ENCODE measurements around the gene SPAAR. TPM values are rescaled to one million over a fixed set of nuclear protein-coding genes. Genes with fewer than 3 reads are reported as not detected.

SPAAR gene
- total and polyA plus RNA-seq, 9 of the 15 experiments (the other 6 are each of a cell fraction or from before 2014, with no cell fraction given) = not detected

DNA sequence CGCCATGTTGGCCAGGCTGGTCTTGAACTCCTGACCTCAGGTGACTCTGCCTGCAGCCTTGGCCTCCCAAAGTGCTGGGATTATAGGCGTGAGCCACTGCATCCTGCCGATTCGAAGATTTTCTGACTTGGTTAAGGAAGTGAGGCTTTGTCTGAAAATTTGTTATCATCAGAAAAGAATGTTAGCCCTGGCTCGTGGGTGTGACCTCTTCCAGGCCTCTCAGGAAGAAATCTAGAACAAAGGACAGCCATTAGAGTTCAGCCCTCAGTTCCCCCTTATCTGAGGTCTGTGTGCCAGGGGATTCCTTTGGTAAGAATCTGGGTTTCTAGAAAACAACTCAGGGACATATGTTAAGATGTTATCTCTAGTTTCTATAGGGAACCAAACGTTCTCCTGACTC lies 42.4 kb downstream of the SPAAR start:
- TF ChIP-seq ERF (CRISPR knock-in tag; IDR thresholded peaks at IDR 0.05) = no peak
- no peak for TF ChIP-seq BHLHE40 (IDR thresholded peaks at IDR 0.05; ENCODE audit: low read length)
- TF ChIP-seq HDAC3 (IDR thresholded peaks at IDR 0.05; ENCODE audit: borderline replicate concordance, partially characterized antibody) = no peak
- TF ChIP-seq, protein P1, sequence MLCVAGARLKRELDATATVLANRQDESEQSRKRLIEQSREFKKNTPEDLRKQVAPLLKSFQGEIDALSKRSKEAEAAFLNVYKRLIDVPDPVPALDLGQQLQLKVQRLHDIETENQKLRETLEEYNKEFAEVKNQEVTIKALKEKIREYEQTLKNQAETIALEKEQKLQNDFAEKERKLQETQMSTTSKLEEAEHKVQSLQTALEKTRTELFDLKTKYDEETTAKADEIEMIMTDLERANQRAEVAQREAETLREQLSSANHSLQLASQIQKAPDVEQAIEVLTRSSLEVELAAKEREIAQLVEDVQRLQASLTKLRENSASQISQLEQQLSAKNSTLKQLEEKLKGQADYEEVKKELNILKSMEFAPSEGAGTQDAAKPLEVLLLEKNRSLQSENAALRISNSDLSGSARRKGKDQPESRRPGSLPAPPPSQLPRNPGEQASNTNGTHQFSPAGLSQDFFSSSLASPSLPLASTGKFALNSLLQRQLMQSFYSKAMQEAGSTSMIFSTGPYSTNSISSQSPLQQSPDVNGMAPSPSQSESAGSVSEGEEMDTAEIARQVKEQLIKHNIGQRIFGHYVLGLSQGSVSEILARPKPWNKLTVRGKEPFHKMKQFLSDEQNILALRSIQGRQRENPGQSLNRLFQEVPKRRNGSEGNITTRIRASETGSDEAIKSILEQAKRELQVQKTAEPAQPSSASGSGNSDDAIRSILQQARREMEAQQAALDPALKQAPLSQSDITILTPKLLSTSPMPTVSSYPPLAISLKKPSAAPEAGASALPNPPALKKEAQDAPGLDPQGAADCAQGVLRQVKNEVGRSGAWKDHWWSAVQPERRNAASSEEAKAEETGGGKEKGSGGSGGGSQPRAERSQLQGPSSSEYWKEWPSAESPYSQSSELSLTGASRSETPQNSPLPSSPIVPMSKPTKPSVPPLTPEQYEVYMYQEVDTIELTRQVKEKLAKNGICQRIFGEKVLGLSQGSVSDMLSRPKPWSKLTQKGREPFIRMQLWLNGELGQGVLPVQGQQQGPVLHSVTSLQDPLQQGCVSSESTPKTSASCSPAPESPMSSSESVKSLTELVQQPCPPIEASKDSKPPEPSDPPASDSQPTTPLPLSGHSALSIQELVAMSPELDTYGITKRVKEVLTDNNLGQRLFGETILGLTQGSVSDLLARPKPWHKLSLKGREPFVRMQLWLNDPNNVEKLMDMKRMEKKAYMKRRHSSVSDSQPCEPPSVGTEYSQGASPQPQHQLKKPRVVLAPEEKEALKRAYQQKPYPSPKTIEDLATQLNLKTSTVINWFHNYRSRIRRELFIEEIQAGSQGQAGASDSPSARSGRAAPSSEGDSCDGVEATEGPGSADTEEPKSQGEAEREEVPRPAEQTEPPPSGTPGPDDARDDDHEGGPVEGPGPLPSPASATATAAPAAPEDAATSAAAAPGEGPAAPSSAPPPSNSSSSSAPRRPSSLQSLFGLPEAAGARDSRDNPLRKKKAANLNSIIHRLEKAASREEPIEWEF (CRISPR knock-in tag; IDR thresholded peaks at IDR 0.05) = no peak
- TF ChIP-seq USF1 (CRISPR knock-in tag; IDR thresholded peaks at IDR 0.05) = no peak
- no peak for TF ChIP-seq SMARCB1 (IDR thresholded peaks at IDR 0.05; ENCODE audit: insufficient read length, low read depth)
- no peak overlapping the region for H3K9ac ChIP-seq (ENCODE audit: insufficient read depth in 1 of 2, low read depth in 2 of 2, low read length in 2 of 2)
- no peak overlapping the region for H3K4me3 ChIP-seq
- no TSS peak for BruUV-seq (replicated peaks)
- ATAC-seq (no peak), DNase-seq (ENCODE audit: extremely low read depth in 1 of 4, low spot score in 3 of 4) (no peak), FAIRE-seq (no peak)
- CTCF ChIA-PET (ENCODE audit: low intra/inter-chr PET ratio) = no interaction called here
- POLR2A ChIA-PET = no interaction called here
- in situ Hi-C loops (cut with MboI) = no loop called here
- no peaks in the 10 kb centered on the region for H4K20me1 ChIP-seq (replicated peaks; ENCODE audit: control insufficient read depth, insufficient read depth, low read length)
- H3K27me3 ChIP-seq (ENCODE audit: control insufficient read depth in 2 of 2, insufficient read depth in 2 of 2, low read length in 2 of 2) = no peaks in the 10 kb centered on the region; a peak in 1 of 5 replicates
- 16% methylated on average over 6 of the region's 6 CpGs for WGBS (ENCODE audit: insufficient coverage, low coverage, missing lambda C conversion rate)
- H3K79me2 ChIP-seq (ENCODE audit: control insufficient read depth, insufficient read depth, low read length) = no peaks in the 10 kb centered on the region
- H3K36me3 ChIP-seq (ENCODE audit: control insufficient read depth, insufficient read depth, low read length) = no peaks in the 10 kb centered on the region
- H3K9me1 ChIP-seq (ENCODE audit: control insufficient read depth, insufficient read depth, low read length) = no peaks in the 10 kb centered on the region
- no peak overlapping the region for H3K4me2 ChIP-seq (ENCODE audit: insufficient read depth, low read length)
- no peaks in the 10 kb centered on the region for H3K9me3 ChIP-seq (replicated peaks; ENCODE audit: control insufficient read depth, insufficient read depth, low read depth, low read length)
- no peak overlapping the region for H2AFZ ChIP-seq (ENCODE audit: low read depth, low read length)
- H3K27ac ChIP-seq (ENCODE audit: extremely low read depth, low read depth, low read length) = no peak overlapping the region
- intact Hi-C loops (cut with micrococcal nuclease) = no loop called here
- no peaks in the 10 kb centered on the region; a peak in 3 of 5 replicates for H3K4me1 ChIP-seq (replicated peaks in 1 of 2; ENCODE audit: control insufficient read depth in 2 of 2, insufficient read depth in 2 of 2, low read length in 2 of 2)

Measured in K562 (cell line).